Nephron (organoid): ENCODE results near the gene MAP2K1.
A peak's percentile ranks its signal among the peaks of the same experiment; 100 is the strongest.

Source experiments
- H3K27ac Mint-ChIP-seq, 3 experiments: 2 replicates each; pipeline ENCODE4 v1.8.0; 2020; ENCODE audit warnings: mixed read lengths in 3 of 3, mild to moderate bottlenecking in 2 of 3, moderate library complexity in 1 of 3
- H3K27me3 Mint-ChIP-seq: 2 replicates; pipeline ENCODE4 v1.8.0; 2021; ENCODE audit warnings: low read depth, mild to moderate bottlenecking, moderate library complexity, mixed read lengths
- H3K36me3 Mint-ChIP-seq: 2 replicates; pipeline ENCODE4 v1.8.0; 2020; ENCODE audit warnings: low read depth, mixed read lengths
- H3K4me1 Mint-ChIP-seq: 2 replicates; pipeline ENCODE4 v1.8.0; 2020; ENCODE audit warnings: mixed read lengths
- H3K4me3 Mint-ChIP-seq, 3 experiments: 2 replicates each; pipeline ENCODE4 v1.8.0; 2020; ENCODE audit warnings: mild to moderate bottlenecking in 3 of 3, mixed read lengths in 3 of 3, moderate library complexity in 2 of 3
- H3K9me3 Mint-ChIP-seq: 2 replicates; pipeline ENCODE4 v1.8.0; 2020; ENCODE audit warnings: mixed read lengths
- CTCF ChIP-seq, 3 experiments: fragments of 200-600 bp; sonication (generic); IDR thresholded peaks; one replicate each; pipeline ENCODE4 v1.5.0; 2021; ENCODE audit warnings: antibody characterized with exemption in 3 of 3; ENCODE audit not compliant: unreplicated experiment in 3 of 3

The MAP2K1 gene

GRCh38 chr15:66412220-66412619 lies 25.5 kb downstream of the MAP2K1 start:
- H3K36me3 Mint-ChIP-seq, result peaks cover 5% of the 10 kb centered on the region
- no peak for TF ChIP-seq CTCF (IDR thresholded peaks at IDR 0.05; ENCODE audit: unreplicated experiment in 3 of 3)
- H3K27me3 Mint-ChIP-seq, result no peaks in the 10 kb centered on the region
- H3K4me3 Mint-ChIP-seq, result no peak overlapping the region
- peaks cover 63% of the 10 kb centered on the region for H3K4me1 Mint-ChIP-seq
- no peak overlapping the region for H3K27ac Mint-ChIP-seq
- H3K9me3 Mint-ChIP-seq, result no peaks in the 10 kb centered on the region

GRCh38 chr15:66413579-66413978 lies 26.9 kb downstream of the MAP2K1 start:
- Mint-ChIP-seq H3K36me3 (peaks cover 5% of the 10 kb centered on the region), H3K27me3 (no peaks in the 10 kb centered on the region), H3K27ac (no peak overlapping the region), H3K4me1 (peaks cover 59% of the 10 kb centered on the region), H3K4me3 (no peak overlapping the region), H3K9me3 (no peaks in the 10 kb centered on the region)
- no peak for TF ChIP-seq CTCF (IDR thresholded peaks at IDR 0.05; ENCODE audit: unreplicated experiment in 3 of 3)

- no peak for TF ChIP-seq CTCF (IDR thresholded peaks at IDR 0.05; ENCODE audit: unreplicated experiment in 3 of 3)
- no peaks in the 10 kb centered on the region for H3K9me3 Mint-ChIP-seq
- H3K27me3 Mint-ChIP-seq, result no peaks in the 10 kb centered on the region
- H3K27ac Mint-ChIP-seq, result no peak overlapping the region
- no peak overlapping the region for H3K4me3 Mint-ChIP-seq
- peaks cover 5% of the 10 kb centered on the region for H3K36me3 Mint-ChIP-seq
- peaks cover 41% of the 10 kb centered on the region for H3K4me1 Mint-ChIP-seq
Measured at GRCh38 chr15:66415360-66415759, 28.6 kb downstream of the MAP2K1 start.

GRCh38 chr15:66417736-66418135 lies 31.0 kb downstream of the MAP2K1 start:
- no peak for TF ChIP-seq CTCF (IDR thresholded peaks at IDR 0.05; ENCODE audit: unreplicated experiment in 3 of 3)
- Mint-ChIP-seq H3K4me3 (no peak overlapping the region), H3K9me3 (no peaks in the 10 kb centered on the region), H3K27me3 (no peaks in the 10 kb centered on the region), H3K36me3 (peaks cover 5% of the 10 kb centered on the region), H3K27ac (peak overlapping the region in 2 of 3 experiments; percentile 1 to 68), H3K4me1 (peaks cover 25% of the 10 kb centered on the region)

GRCh38 chr15:66419471-66419870 lies 32.8 kb downstream of the MAP2K1 start:
- no peak for TF ChIP-seq CTCF (IDR thresholded peaks at IDR 0.05; ENCODE audit: unreplicated experiment in 3 of 3)
- peaks cover 25% of the 10 kb centered on the region for H3K4me1 Mint-ChIP-seq
- no peak overlapping the region for H3K27ac Mint-ChIP-seq
- H3K4me3 Mint-ChIP-seq, result no peak overlapping the region
- H3K36me3 Mint-ChIP-seq, result peaks cover 5% of the 10 kb centered on the region
- no peaks in the 10 kb centered on the region for H3K9me3 Mint-ChIP-seq
- no peaks in the 10 kb centered on the region for H3K27me3 Mint-ChIP-seq

- Mint-ChIP-seq H3K36me3 (peaks cover 6% of the 10 kb centered on the region), H3K27ac (no peak overlapping the region), H3K9me3 (no peaks in the 10 kb centered on the region), H3K4me3 (no peak overlapping the region), H3K4me1 (peaks cover 15% of the 10 kb centered on the region), H3K27me3 (no peaks in the 10 kb centered on the region)
- TF ChIP-seq CTCF (IDR thresholded peaks at IDR 0.05; ENCODE audit: unreplicated experiment in 3 of 3), result no peak
Measured at GRCh38 chr15:66422347-66422746, 35.6 kb downstream of the MAP2K1 start.
